Left ventricle myocardium inferior (tissue), 1 donor: ENCODE results near the gene ZBBX. TPM values are rescaled to one million over a fixed set of nuclear protein-coding genes. Genes with fewer than 3 reads are reported as not detected.

Experiments
- DNase-seq: peaks from one replicate; pipeline ENCODE4 v3.0.0-alpha.2; 2020
- H3K27ac ChIP-seq: fragments of 200-600 bp; replicated peaks from 2 replicates; pipeline ENCODE4 v1.8.0; 2021
- H3K27me3 ChIP-seq: fragments of 200-600 bp; 2 replicates; pipeline ENCODE4 v1.8.0; 2021; ENCODE audit warnings: low read depth
- H3K36me3 ChIP-seq: fragments of 200-600 bp; 2 replicates; pipeline ENCODE4 v1.8.0; 2021
- H3K4me1 ChIP-seq: fragments of 200-600 bp; 2 replicates; pipeline ENCODE4 v1.8.0; 2021
- H3K4me3 ChIP-seq: fragments of 200-600 bp; 2 replicates; pipeline ENCODE4 v1.8.0; 2021; ENCODE audit warnings: mild to moderate bottlenecking, moderate library complexity
- H3K9me3 ChIP-seq: fragments of 200-600 bp; replicated peaks from 2 replicates; pipeline ENCODE4 v1.8.0; 2021
- intact Hi-C: fragments of 100-400 bp; cut with micrococcal nuclease; formaldehyde crosslinking; loops from one replicate; pipeline ENCODE4 v1.11.0; 2022
- total RNA-seq: library from RNA; stranded (reverse); fragmentation: NEBNext Ultra II Directional; extraction: Animal tissue kit (Norgen Biotek cat#: 25700); gene quantifications from one replicate; pipeline ENCODE4 v1.2.1, GENCODE V29; 2021
- TF ChIP-seq, protein P1 (sequence below): fragments of 200-600 bp; IDR thresholded peaks from 2 replicates; pipeline ENCODE4 v1.8.0; 2021; ENCODE audit warnings: antibody characterized with exemption, mild to moderate bottlenecking, borderline replicate concordance
- donor health status: DM: no; HTN: yes; CAD: no; lungs with severe emphysema.

The ZBBX gene
- total RNA-seq, 1 donor from 2014 or later = not detected

- intact Hi-C loops = no loop called here
- Histone ChIP-seq H3K36me3 (no peaks in the 10 kb centered on the region), H3K27me3 (no peaks in the 10 kb centered on the region), H3K27ac (no peak overlapping the region), H3K9me3 (no peaks in the 10 kb centered on the region), H3K4me1 (no peaks in the 10 kb centered on the region), H3K4me3 (no peak overlapping the region)
- TF ChIP-seq, protein P1, sequence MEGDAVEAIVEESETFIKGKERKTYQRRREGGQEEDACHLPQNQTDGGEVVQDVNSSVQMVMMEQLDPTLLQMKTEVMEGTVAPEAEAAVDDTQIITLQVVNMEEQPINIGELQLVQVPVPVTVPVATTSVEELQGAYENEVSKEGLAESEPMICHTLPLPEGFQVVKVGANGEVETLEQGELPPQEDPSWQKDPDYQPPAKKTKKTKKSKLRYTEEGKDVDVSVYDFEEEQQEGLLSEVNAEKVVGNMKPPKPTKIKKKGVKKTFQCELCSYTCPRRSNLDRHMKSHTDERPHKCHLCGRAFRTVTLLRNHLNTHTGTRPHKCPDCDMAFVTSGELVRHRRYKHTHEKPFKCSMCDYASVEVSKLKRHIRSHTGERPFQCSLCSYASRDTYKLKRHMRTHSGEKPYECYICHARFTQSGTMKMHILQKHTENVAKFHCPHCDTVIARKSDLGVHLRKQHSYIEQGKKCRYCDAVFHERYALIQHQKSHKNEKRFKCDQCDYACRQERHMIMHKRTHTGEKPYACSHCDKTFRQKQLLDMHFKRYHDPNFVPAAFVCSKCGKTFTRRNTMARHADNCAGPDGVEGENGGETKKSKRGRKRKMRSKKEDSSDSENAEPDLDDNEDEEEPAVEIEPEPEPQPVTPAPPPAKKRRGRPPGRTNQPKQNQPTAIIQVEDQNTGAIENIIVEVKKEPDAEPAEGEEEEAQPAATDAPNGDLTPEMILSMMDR = no peak
- DNase-seq = no peak
Measured at GRCh38 chr3:167361306-167361705, 18.8 kb downstream of the ZBBX start.

GRCh38 chr3:167355446-167355845 is 24.7 kb downstream of the ZBBX start:
- Histone ChIP-seq H3K36me3 (no peaks in the 10 kb centered on the region), H3K27me3 (peaks cover 6% of the 10 kb centered on the region), H3K9me3 (no peaks in the 10 kb centered on the region), H3K4me1 (no peaks in the 10 kb centered on the region), H3K4me3 (no peak overlapping the region), H3K27ac (no peak overlapping the region)
- intact Hi-C loops = no loop called here
- TF ChIP-seq, protein P1 = no peak
- DNase-seq = no peak

DNA sequence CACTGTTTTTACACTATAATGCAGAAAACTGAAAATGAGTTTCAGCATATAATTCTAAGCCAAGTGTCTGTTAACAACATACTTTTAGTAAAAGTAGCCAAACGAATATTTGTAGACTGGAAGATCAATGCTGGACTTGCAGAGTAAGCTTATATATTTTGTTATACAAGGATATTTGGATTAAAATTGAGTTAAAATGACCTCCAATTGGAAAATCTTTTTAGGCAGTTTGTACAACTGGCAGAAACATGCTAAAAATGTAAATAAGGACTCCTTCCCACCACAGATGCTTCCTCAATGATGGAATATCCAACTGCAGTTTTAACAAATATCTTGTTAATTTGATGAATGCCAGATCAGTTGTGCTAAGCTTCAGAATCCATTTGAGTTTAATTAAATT is 25.3 kb downstream of the ZBBX start:
- TF ChIP-seq, protein P1 = no peak
- no peak overlapping the region for H3K27ac ChIP-seq
- H3K9me3 ChIP-seq = no peaks in the 10 kb centered on the region
- no peaks in the 10 kb centered on the region for H3K36me3 ChIP-seq
- no peak overlapping the region for H3K4me3 ChIP-seq
- H3K4me1 ChIP-seq = no peaks in the 10 kb centered on the region
- intact Hi-C loops = no loop called here
- H3K27me3 ChIP-seq = peaks cover 6% of the 10 kb centered on the region
- no peak for DNase-seq

- TF ChIP-seq, protein P1 = peak; percentile 72
- intact Hi-C loops = no loop called here
- peaks cover 2% of the 10 kb centered on the region for H3K27me3 ChIP-seq
- no peaks in the 10 kb centered on the region for H3K36me3 ChIP-seq
- no peaks in the 10 kb centered on the region for H3K9me3 ChIP-seq
- H3K4me1 ChIP-seq = no peaks in the 10 kb centered on the region
- DNase-seq = no peak
- no peak overlapping the region for H3K27ac ChIP-seq
- H3K4me3 ChIP-seq = no peak overlapping the region
Measured at GRCh38 chr3:167350245-167350862, 29.7 kb downstream of the ZBBX start.

DNA sequence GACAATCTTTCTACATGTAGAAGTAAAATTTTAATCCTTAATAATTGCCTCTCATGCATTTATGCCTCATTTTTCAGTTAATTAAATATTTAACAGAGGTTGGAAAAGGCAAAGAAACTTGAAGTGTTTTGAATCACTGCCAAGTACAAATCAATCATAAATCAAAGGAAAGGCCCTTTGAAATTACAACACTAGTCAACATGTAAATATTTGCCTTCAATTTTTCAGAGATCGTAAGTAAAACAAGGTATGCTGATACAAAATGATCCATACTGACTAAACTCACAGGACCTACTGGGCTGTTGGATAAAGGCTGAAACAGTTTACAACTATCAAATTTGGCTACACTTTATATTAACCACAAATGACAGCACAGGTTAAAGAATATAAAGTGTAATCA is 33.9 kb downstream of the ZBBX start:
- Histone ChIP-seq H3K27ac (no peak overlapping the region), H3K36me3 (no peaks in the 10 kb centered on the region), H3K4me3 (no peak overlapping the region), H3K4me1 (no peaks in the 10 kb centered on the region), H3K9me3 (no peaks in the 10 kb centered on the region), H3K27me3 (no peaks in the 10 kb centered on the region)
- TF ChIP-seq, protein P1 = no peak
- intact Hi-C loops = no loop called here
- no peak for DNase-seq
